Measurements from ENCODE around the gene RNF175. TPM values are rescaled to one million over a fixed set of nuclear protein-coding genes. Genes with fewer than 3 reads are reported as not detected.
"Not testable (repeated sequence)": the region's sequence is repeated elsewhere in the genome, so short reads cannot be mapped to it uniquely, and the experiment has no call there.

Gene RNF175
- polyA plus RNA-seq, 5 donors: 5.9 to 7.8 (median 7.3) TPM

GRCh38 chr4:153683763-153684181, 76.1 kb downstream of the RNF175 start:
- DNase-seq: peak in 1 of 2 donors; percentile 10

- DNase-seq: no peak
Observed at GRCh38 chr4:153679486-153679885, 80.3 kb downstream of the RNF175 start.

GRCh38 chr4:153676984-153677383, 82.8 kb downstream of the RNF175 start:
- DNase-seq: no peak

- DNase-seq: no peak
Observed at GRCh38 chr4:153676486-153676885, 83.3 kb downstream of the RNF175 start.

- no peak for DNase-seq
Observed at GRCh38 chr4:153669838-153670237, 90.0 kb downstream of the RNF175 start.

- no peak for DNase-seq
Observed at GRCh38 chr4:153668647-153669046, 91.2 kb downstream of the RNF175 start.

GRCh38 chr4:153666505-153666904, 93.3 kb downstream of the RNF175 start:
- DNase-seq: not testable (repeated sequence)

GRCh38 chr4:153663667-153664066, 96.2 kb downstream of the RNF175 start:
- DNase-seq: no peak

GRCh38 chr4:153661908-153662307, 97.9 kb downstream of the RNF175 start:
- peak; percentile 37 to 44 for DNase-seq

- peak; percentile 59 to 61 for DNase-seq
Observed at GRCh38 chr4:153661215-153661822, 98.5 kb downstream of the RNF175 start.

Other genes with a start within 250 kb of the RNF175 start
- 10 to 100 TPM; 22.5 to 46.2 (median 31.9) TPM for gene TLR2, start 75.7 kb downstream of the RNF175 start, polyA plus RNA-seq (ENCODE audit: insufficient read depth in 1 of 5, insufficient read length in 5 of 5, low replicate concordance in 1 of 5)
- gene SFRP2, start 29.1 kb upstream of the RNF175 start, polyA plus RNA-seq (ENCODE audit: insufficient read depth in 1 of 5, insufficient read length in 5 of 5, low replicate concordance in 1 of 5): 10 to 100 TPM in 1 of 5 donors, 1 to 10 TPM in 4; 5.3 to 10.3 (median 9.8) TPM